Gastrocnemius medialis (tissue), 4 donors: ENCODE measurements around the gene PTTG1IP2.

Experiments used
- POLR2A ChIP-seq, 2 donors: fragments of 450-650 bp; IDR thresholded peaks; one replicate each; pipeline ENCODE4 v1.6.1; 2017; ENCODE audit warnings: antibody characterized with exemption in 2 of 2, mild to moderate bottlenecking in 2 of 2, moderate library complexity in 2 of 2
- TF ChIP-seq, protein P1 (sequence below), 5 experiments: fragments of 450-650 bp in 3 of 5; fragments of 200-600 bp in 2 of 5; sonication (generic) in 2 of 5; IDR thresholded peaks in 4 of 5; conservative IDR thresholded peaks in 1 of 5; 1 replicate in 4 of 5; 2 replicates in 1 of 5; pipeline ENCODE4 v1.5.1; 2016 to 2019; ENCODE audit warnings: antibody characterized with exemption in 5 of 5, mild to moderate bottlenecking in 3 of 5, moderate library complexity in 3 of 5

- TF ChIP-seq, protein P1, sequence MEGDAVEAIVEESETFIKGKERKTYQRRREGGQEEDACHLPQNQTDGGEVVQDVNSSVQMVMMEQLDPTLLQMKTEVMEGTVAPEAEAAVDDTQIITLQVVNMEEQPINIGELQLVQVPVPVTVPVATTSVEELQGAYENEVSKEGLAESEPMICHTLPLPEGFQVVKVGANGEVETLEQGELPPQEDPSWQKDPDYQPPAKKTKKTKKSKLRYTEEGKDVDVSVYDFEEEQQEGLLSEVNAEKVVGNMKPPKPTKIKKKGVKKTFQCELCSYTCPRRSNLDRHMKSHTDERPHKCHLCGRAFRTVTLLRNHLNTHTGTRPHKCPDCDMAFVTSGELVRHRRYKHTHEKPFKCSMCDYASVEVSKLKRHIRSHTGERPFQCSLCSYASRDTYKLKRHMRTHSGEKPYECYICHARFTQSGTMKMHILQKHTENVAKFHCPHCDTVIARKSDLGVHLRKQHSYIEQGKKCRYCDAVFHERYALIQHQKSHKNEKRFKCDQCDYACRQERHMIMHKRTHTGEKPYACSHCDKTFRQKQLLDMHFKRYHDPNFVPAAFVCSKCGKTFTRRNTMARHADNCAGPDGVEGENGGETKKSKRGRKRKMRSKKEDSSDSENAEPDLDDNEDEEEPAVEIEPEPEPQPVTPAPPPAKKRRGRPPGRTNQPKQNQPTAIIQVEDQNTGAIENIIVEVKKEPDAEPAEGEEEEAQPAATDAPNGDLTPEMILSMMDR (IDR thresholded peaks at IDR 0.05 in 4 of 5, conservative IDR thresholded peaks at IDR 0.05 in 1 of 5) = no peak
- TF ChIP-seq POLR2A (IDR thresholded peaks at IDR 0.05) = no peak
These were observed 22.8 kb downstream of the PTTG1IP2 start for GRCh38 chr7:90492250-90492649.
